KMS-11 (cell line): ENCODE data around the gene NCK1.
"Not testable (repeated sequence)": the region's sequence is repeated elsewhere in the genome, so short reads cannot be mapped to it uniquely, and the experiment has no call there.

Experiments
- H2AFZ ChIP-seq: fragments of 200-600 bp; sonication (generic); 2 replicates; pipeline ENCODE4 v1.6.1; 2016; ENCODE audit warnings: antibody characterized with exemption, mixed run types, low read depth
- H3K27ac ChIP-seq: fragments of 200-600 bp; sonication (generic); 2 replicates; pipeline ENCODE4 v1.6.1; 2016; ENCODE audit warnings: mild to moderate bottlenecking, mixed run types
- H3K27me3 ChIP-seq: fragments of 200-600 bp; sonication (generic); 2 replicates; pipeline ENCODE4 v1.6.1; 2017; ENCODE audit warnings: mild to moderate bottlenecking, low read depth, mixed run types, moderate library complexity; ENCODE audit not compliant: insufficient read depth
- H3K36me3 ChIP-seq: fragments of 200-600 bp; sonication (generic); 2 replicates; pipeline ENCODE4 v1.6.1; 2017; ENCODE audit warnings: mild to moderate bottlenecking, mixed run types; ENCODE audit not compliant: insufficient read depth
- H3K4me1 ChIP-seq: fragments of 200-600 bp; sonication (generic); 2 replicates; pipeline ENCODE4 v1.6.1; 2016; ENCODE audit warnings: mild to moderate bottlenecking, low read depth, mixed run types; ENCODE audit not compliant: poor library complexity, severe bottlenecking
- H3K4me2 ChIP-seq: fragments of 200-600 bp; sonication (generic); 2 replicates; pipeline ENCODE4 v1.7.0; 2016; ENCODE audit warnings: mild to moderate bottlenecking, mixed run types
- H3K4me3 ChIP-seq: fragments of 200-600 bp; sonication (generic); IDR thresholded peaks from 2 replicates; pipeline ENCODE4 v1.6.1; 2017; ENCODE audit warnings: low read depth, low read length, mixed read lengths; ENCODE audit not compliant: insufficient read depth
- H3K79me2 ChIP-seq: fragments of 200-600 bp; sonication (generic); 2 replicates; pipeline ENCODE4 v1.6.1; 2016; ENCODE audit warnings: low read depth, mixed run types; ENCODE audit not compliant: insufficient read depth
- H3K9ac ChIP-seq: fragments of 200-600 bp; sonication (generic); 2 replicates; pipeline ENCODE4 v1.6.1; 2016; ENCODE audit warnings: mild to moderate bottlenecking, mixed run types
- H4K20me1 ChIP-seq: fragments of 200-600 bp; sonication (generic); 2 replicates; pipeline ENCODE4 v1.6.1; 2016; ENCODE audit warnings: mild to moderate bottlenecking, mixed run types; ENCODE audit not compliant: insufficient read depth
- CTCF ChIP-seq: fragments of 200-600 bp; sonication (generic); conservative IDR thresholded peaks from 2 replicates; pipeline ENCODE4 v1.6.1; 2017; ENCODE audit warnings: low read depth, mild to moderate bottlenecking, antibody characterized with exemption, low read length, moderate library complexity, mixed read lengths

Gene NCK1

GRCh38 chr3:136885357-136886213, 23.6 kb downstream of the NCK1 start:
- H4K20me1 ChIP-seq = no peaks in the 10 kb centered on the region

GRCh38 chr3:136889947-136890346, 27.9 kb downstream of the NCK1 start:
- Histone ChIP-seq H3K9ac (no peak overlapping the region), H4K20me1 (no peaks in the 10 kb centered on the region), H3K36me3 (no peaks in the 10 kb centered on the region; the same call in 1 of the 2 replicates), H3K27ac (no peak overlapping the region), H3K4me3 (no peak overlapping the region), H3K79me2 (peaks cover 84% of the 10 kb centered on the region), H3K27me3 (no peaks in the 10 kb centered on the region), H3K4me1 (peaks cover 17% of the 10 kb centered on the region), H2AFZ (no peak overlapping the region), H3K4me2 (no peak overlapping the region)
- no peak for TF ChIP-seq CTCF

More at GRCh38 chr3:136885357-136886213, 23.6 kb downstream of the NCK1 start:
- no peak for TF ChIP-seq CTCF
- Histone ChIP-seq H2AFZ (no peak overlapping the region), H3K4me2 (no peak overlapping the region), H3K4me3 (no peak overlapping the region), H3K79me2 (peaks cover 82% of the 10 kb centered on the region), H3K9ac (no peak overlapping the region), H3K27me3 (no peaks in the 10 kb centered on the region), H3K36me3 (no peaks in the 10 kb centered on the region; the same call in 1 of the 2 replicates), H3K4me1 (peaks cover 20% of the 10 kb centered on the region), H3K27ac (no peak overlapping the region)

GRCh38 chr3:136891934-136892855, 30.2 kb downstream of the NCK1 start:
- Histone ChIP-seq H2AFZ (no peak overlapping the region), H3K9ac (no peak overlapping the region), H3K4me3 (no peak overlapping the region), H4K20me1 (no peaks in the 10 kb centered on the region), H3K27me3 (no peaks in the 10 kb centered on the region), H3K36me3 (no peaks in the 10 kb centered on the region; the same call in 1 of the 2 replicates), H3K79me2 (peaks cover 88% of the 10 kb centered on the region), H3K4me1 (peaks cover 39% of the 10 kb centered on the region), H3K27ac (no peak overlapping the region), H3K4me2 (no peak overlapping the region)
- no peak for TF ChIP-seq CTCF

- no peak overlapping the region for H2AFZ ChIP-seq
- no peaks in the 10 kb centered on the region; the same call in 1 of the 2 replicates for H3K36me3 ChIP-seq
- TF ChIP-seq CTCF = no peak
- H3K27me3 ChIP-seq = no peaks in the 10 kb centered on the region
- H3K4me1 ChIP-seq = peaks cover 55% of the 10 kb centered on the region
- H3K9ac ChIP-seq = no peak overlapping the region
- H3K79me2 ChIP-seq = peaks cover 93% of the 10 kb centered on the region
- no peak overlapping the region for H3K27ac ChIP-seq
- no peaks in the 10 kb centered on the region for H4K20me1 ChIP-seq
- peak overlapping the region; percentile 13; the same call in 1 of the 2 replicates for H3K4me2 ChIP-seq
- no peak overlapping the region for H3K4me3 ChIP-seq
Observed at GRCh38 chr3:136893848-136894443, 31.9 kb downstream of the NCK1 start.

- not testable (repeated sequence) for H3K27me3 ChIP-seq
- peak overlapping the region; percentile 49 for H3K4me2 ChIP-seq
Observed at GRCh38 chr3:136897171-136897570, 35.2 kb downstream of the NCK1 start.

More at GRCh38 chr3:136897171-136897570, 35.2 kb downstream of the NCK1 start:
- H3K9ac ChIP-seq, H3K4me3 ChIP-seq, H4K20me1 ChIP-seq, H2AFZ ChIP-seq, H3K36me3 ChIP-seq: not testable (repeated sequence)
- peaks cover 98% of the 10 kb centered on the region for H3K79me2 ChIP-seq
- H3K27ac ChIP-seq = peak overlapping the region; percentile 46; the same call in 1 of the 2 replicates
- H3K4me1 ChIP-seq = peaks cover 65% of the 10 kb centered on the region
